GM08714 (cell line): ENCODE results near the gene SLC9A8.

Source experiments
- H3K4me3 ChIP-seq: fragments of 200-500 bp; sonication (Bioruptor generic); 2 replicates; pipeline ENCODE4 v1.5.1; 2014; ENCODE audit warnings: mild to moderate bottlenecking, low read length, inconsistent platforms
- ZNF274 ChIP-seq: IDR thresholded peaks from 2 replicates; pipeline ENCODE4 v1.6.1; 2012; ENCODE audit warnings: mild to moderate bottlenecking, low read depth, low read length

Gene SLC9A8

GRCh38 chr20:49909499-49910339 lies 97.1 kb downstream of the SLC9A8 start:
- H3K4me3 ChIP-seq = no peak overlapping the region
- no peak for TF ChIP-seq ZNF274

GRCh38 chr20:49910340-49910706 lies 97.7 kb downstream of the SLC9A8 start:
- no peak for TF ChIP-seq ZNF274

GRCh38 chr20:49913399-49914047 lies 100.9 kb downstream of the SLC9A8 start:
- peak overlapping the region; percentile 61; the same call in 1 of the 2 replicates for H3K4me3 ChIP-seq

More at GRCh38 chr20:49910340-49910706, 97.7 kb downstream of the SLC9A8 start:
- no peak overlapping the region for H3K4me3 ChIP-seq

GRCh38 chr20:49914310-49915117 lies 101.9 kb downstream of the SLC9A8 start:
- TF ChIP-seq ZNF274 = no peak
- H3K4me3 ChIP-seq = peak overlapping the region; percentile 61

More at GRCh38 chr20:49913399-49914047, 100.9 kb downstream of the SLC9A8 start:
- no peak for TF ChIP-seq ZNF274

- H3K4me3 ChIP-seq = peak overlapping the region; percentile 61
- no peak for TF ChIP-seq ZNF274
These were observed 102.4 kb downstream of the SLC9A8 start for GRCh38 chr20:49915118-49915379.

GRCh38 chr20:49915380-49916145 lies 102.9 kb downstream of the SLC9A8 start, which contains the start of gene SPATA2:
Gene SPATA2, minus strand, starts transcription at chr20:49915529. Its CDS starts 7,039 bp downstream, at chr20:49908490.
- peak within 1 kb of the TSS; percentile 61 for H3K4me3 ChIP-seq
- TF ChIP-seq ZNF274 = no peak

- peak overlapping the region; percentile 61 for H3K4me3 ChIP-seq
- TF ChIP-seq ZNF274 = no peak
These were observed 103.7 kb downstream of the SLC9A8 start for GRCh38 chr20:49916146-49917002.

GRCh38 chr20:49918446-49918845 lies 105.8 kb downstream of the SLC9A8 start:
- no peak overlapping the region for H3K4me3 ChIP-seq
- no peak for TF ChIP-seq ZNF274

GRCh38 chr20:49919009-49919408 lies 106.4 kb downstream of the SLC9A8 start:
- no peak overlapping the region for H3K4me3 ChIP-seq
- no peak for TF ChIP-seq ZNF274

GRCh38 chr20:49919461-49919860 lies 106.8 kb downstream of the SLC9A8 start:
- no peak for TF ChIP-seq ZNF274
- H3K4me3 ChIP-seq = no peak overlapping the region

- no peak for TF ChIP-seq ZNF274
- H3K4me3 ChIP-seq = no peak overlapping the region
These were observed 111.6 kb downstream of the SLC9A8 start for GRCh38 chr20:49924247-49924646.

- no peak overlapping the region for H3K4me3 ChIP-seq
- TF ChIP-seq ZNF274 = no peak
These were observed 113.3 kb downstream of the SLC9A8 start for GRCh38 chr20:49925901-49926454.

- TF ChIP-seq ZNF274 = no peak
- no peak overlapping the region for H3K4me3 ChIP-seq
These were observed 115.9 kb downstream of the SLC9A8 start for GRCh38 chr20:49928411-49929141.
